Naive thymus-derived CD4-positive, alpha-beta T cell (primary cell): Measurements from ENCODE around the gene DYNLL2. TPM values are rescaled to one million over a fixed set of nuclear protein-coding genes. Genes with fewer than 3 reads are reported as not detected.
"Not testable (repeated sequence)": the region's sequence is repeated elsewhere in the genome, so short reads cannot be mapped to it uniquely, and the experiment has no call there.

ENCODE experiments used
- ATAC-seq: fragments of 150-1000 bp; cut with Tn5 transposase; 2 replicates; pipeline ENCODE4 v1.10.0; 2021; ENCODE audit warnings: mild to moderate bottlenecking, moderate library complexity
- CTCF ChIA-PET: fragments of 350-600 bp; sonication (Branson Sonifier 250); formaldehyde crosslinking; loops from one replicate; lab custom pipeline; 2021; ENCODE audit warnings: antibody characterized with exemption; lab: Charles Lee
- POLR2A ChIA-PET: fragments of 350-600 bp; sonication (Branson Sonifier 250); formaldehyde crosslinking; loops from one replicate; lab custom pipeline; 2021; ENCODE audit warnings: antibody characterized with exemption, inconsistent platforms; lab: Charles Lee
- DNase-seq, 9 donors: peaks; one replicate each; pipeline versions ENCODE4 v3.0.0 to v3.0.0-alpha.2; 2020 to 2022; ENCODE audit warnings: mixed read lengths in 1 of 9
- H3K27ac ChIP-seq: one replicate; pipeline ENCODE4 v1.7.0; 2013; ENCODE audit warnings: mild to moderate bottlenecking, low read depth, low read length, moderate library complexity
- H3K27me3 ChIP-seq, 2 donors: one replicate each; pipeline ENCODE4 v1.7.0; 2013; ENCODE audit warnings: low read length in 2 of 2, mild to moderate bottlenecking in 2 of 2, moderate library complexity in 2 of 2; ENCODE audit not compliant: control insufficient read depth in 2 of 2, insufficient read depth in 2 of 2
- H3K36me3 ChIP-seq, 3 experiments: 1 replicate in 2 of 3; 2 replicates in 1 of 3; pipeline ENCODE4 v1.7.0; 2013; ENCODE audit warnings: low read length in 3 of 3, mild to moderate bottlenecking in 3 of 3, moderate library complexity in 1 of 3; ENCODE audit not compliant: insufficient read depth in 3 of 3, control insufficient read depth in 2 of 3
- H3K4me1 ChIP-seq, 2 donors: one replicate each; pipeline ENCODE4 v1.7.0; 2013; ENCODE audit warnings: low read length in 2 of 2, mild to moderate bottlenecking in 2 of 2, moderate library complexity in 1 of 2; ENCODE audit not compliant: control insufficient read depth in 2 of 2, insufficient read depth in 2 of 2
- H3K4me3 ChIP-seq: 2 replicates; pipeline ENCODE4 v1.7.0; 2013; ENCODE audit warnings: mild to moderate bottlenecking, low read length
- H3K9me3 ChIP-seq, 3 experiments: 1 replicate in 2 of 3; 2 replicates in 1 of 3; pipeline ENCODE4 v1.7.0; 2013; ENCODE audit warnings: low read length in 3 of 3; ENCODE audit not compliant: control insufficient read depth in 2 of 3
- H3K27ac Mint-ChIP-seq, 9 donors: one replicate each; pipeline ENCODE4 v1.8.0; 2020 to 2022; ENCODE audit warnings: mixed read lengths in 9 of 9, mild to moderate bottlenecking in 8 of 9, moderate library complexity in 5 of 9, inconsistent platforms in 2 of 9
- H3K27me3 Mint-ChIP-seq, 5 donors: one replicate each; pipeline ENCODE4 v1.8.0; 2021 to 2022; ENCODE audit warnings: mixed read lengths in 5 of 5, mild to moderate bottlenecking in 1 of 5
- H3K36me3 Mint-ChIP-seq, 5 donors: one replicate each; pipeline ENCODE4 v1.8.0; 2020 to 2022; ENCODE audit warnings: mixed read lengths in 5 of 5, mild to moderate bottlenecking in 3 of 5, inconsistent platforms in 1 of 5
- H3K4me1 Mint-ChIP-seq, 7 donors: one replicate each; pipeline ENCODE4 v1.8.0; 2020 to 2022; ENCODE audit warnings: mixed read lengths in 7 of 7, mild to moderate bottlenecking in 3 of 7, inconsistent platforms in 1 of 7
- H3K4me3 Mint-ChIP-seq, 10 donors: one replicate each; pipeline ENCODE4 v1.8.0; 2020 to 2022; ENCODE audit warnings: mild to moderate bottlenecking in 10 of 10, mixed read lengths in 10 of 10, moderate library complexity in 6 of 10, inconsistent platforms in 2 of 10
- H3K9me3 Mint-ChIP-seq, 11 donors: one replicate each; pipeline ENCODE4 v1.8.0; 2020 to 2022; ENCODE audit warnings: mixed read lengths in 11 of 11, mild to moderate bottlenecking in 4 of 11, inconsistent platforms in 1 of 11, moderate library complexity in 1 of 11
- intact Hi-C, 2 donors: fragments of 100-400 bp; cut with micrococcal nuclease; formaldehyde crosslinking; loops; one replicate each; pipeline ENCODE4 v1.15.1; 2023
- polyA plus RNA-seq, 2 donors: library from polyadenylated mRNA; unstranded; fragments of 300-500 nt; fragmentation: Illumina TruSeq; gene quantifications; one replicate each; pipeline ENCODE4 v1.2.3, GENCODE V29; 2021
- total RNA-seq, 6 experiments: library from RNA in 5 of 6; stranded (reverse) in 5 of 6; gene quantifications; 1 replicate in 5 of 6; 2 replicates in 1 of 6; pipeline ENCODE4 v1.2.3 and lab custom pipeline; 2021 to 2026

DYNLL2 gene
- total and polyA plus RNA-seq, 7 experiments from 2014 or later = 0.55 to 39.1 (median 34.1) TPM

DNA sequence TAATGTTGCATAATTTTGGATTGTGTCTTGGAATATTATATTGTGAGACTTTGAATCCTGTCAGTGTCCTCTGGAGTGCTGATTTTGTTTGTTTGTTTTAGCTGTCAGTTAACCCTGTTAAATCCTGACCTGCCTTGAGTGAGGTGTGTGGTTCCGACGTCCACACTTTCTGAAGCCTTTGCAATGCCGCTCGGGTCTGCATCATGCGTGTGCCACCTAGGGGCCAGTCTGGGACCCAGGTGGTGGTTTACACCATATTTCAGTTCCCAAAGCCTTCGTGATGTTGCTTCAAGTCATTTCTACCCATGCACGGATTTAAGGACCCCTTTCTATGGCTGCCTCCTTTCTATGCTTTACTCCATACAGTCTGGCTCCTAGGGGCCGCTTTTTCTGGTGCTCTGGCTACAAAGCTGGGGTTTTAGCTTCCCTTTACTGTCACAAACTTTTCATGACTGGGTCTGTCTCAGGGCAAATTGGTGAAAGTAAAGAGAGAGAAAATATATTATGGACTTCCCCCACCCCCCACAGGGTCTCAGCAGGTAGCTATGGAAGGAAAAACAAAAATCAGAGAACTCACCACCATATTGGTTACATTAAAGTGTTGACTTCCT is 53.6 kb downstream of the DYNLL2 start:
- Mint-ChIP-seq H3K9me3 (peaks cover 0 to 38% (median 10%) of the 10 kb centered on the region in 11 donors), H3K4me3 (no peak overlapping the region), H3K4me1 (peaks cover 0 to 21% (median 4%) of the 10 kb centered on the region in 7 donors), H3K36me3 (peaks cover 0 to 27% (median 14%) of the 10 kb centered on the region in 5 donors), H3K27me3 (peaks cover 0 to 67% (median 0%) of the 10 kb centered on the region in 5 donors), H3K27ac (no peak overlapping the region)
- H3K27me3 ChIP-seq = no peaks in the 10 kb centered on the region
- H3K4me1 ChIP-seq = no peaks in the 10 kb centered on the region
- DNase-seq (no peak), ATAC-seq (no peak)
- ChIA-PET CTCF (interaction anchor here (1.8 kb wide), 1 partner anchor 35 kb away, joined by 6 read pairs; no protein-coding TSS in a partner anchor), POLR2A (interaction anchor here (1.0 to 1.5 kb wide), 3 partner anchors 28 to 39 kb away, joined by 3 read pairs; no protein-coding TSS in a partner anchor)
- intact Hi-C loops = no loop called here
- no peak overlapping the region for H3K27ac ChIP-seq
- no peaks in the 10 kb centered on the region for H3K36me3 ChIP-seq
- H3K4me3 ChIP-seq = no peak overlapping the region
- no peaks in the 10 kb centered on the region for H3K9me3 ChIP-seq

DNA sequence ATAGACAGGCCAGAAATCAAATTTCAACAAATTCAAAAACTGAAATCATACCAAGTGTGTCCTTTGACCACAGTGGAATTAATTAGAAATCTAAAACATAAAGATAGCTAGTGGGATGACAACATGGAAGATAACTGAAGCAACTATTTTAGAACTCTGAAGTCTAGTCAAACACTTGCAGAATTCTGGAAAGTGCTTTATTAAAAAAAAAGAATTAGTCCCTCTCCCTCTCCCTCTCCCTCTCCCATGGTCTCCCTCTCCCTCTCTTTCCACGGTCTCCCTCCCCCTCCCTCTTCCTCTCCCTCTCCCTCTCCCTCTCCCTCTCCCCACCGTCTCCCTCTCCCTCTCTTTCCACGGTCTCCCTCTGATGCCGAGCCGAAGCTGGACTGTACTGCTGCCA is 58.3 kb downstream of the DYNLL2 start:
- peaks cover 20 to 44% (median 30%) of the 10 kb centered on the region in 5 donors for H3K36me3 Mint-ChIP-seq

DNA sequence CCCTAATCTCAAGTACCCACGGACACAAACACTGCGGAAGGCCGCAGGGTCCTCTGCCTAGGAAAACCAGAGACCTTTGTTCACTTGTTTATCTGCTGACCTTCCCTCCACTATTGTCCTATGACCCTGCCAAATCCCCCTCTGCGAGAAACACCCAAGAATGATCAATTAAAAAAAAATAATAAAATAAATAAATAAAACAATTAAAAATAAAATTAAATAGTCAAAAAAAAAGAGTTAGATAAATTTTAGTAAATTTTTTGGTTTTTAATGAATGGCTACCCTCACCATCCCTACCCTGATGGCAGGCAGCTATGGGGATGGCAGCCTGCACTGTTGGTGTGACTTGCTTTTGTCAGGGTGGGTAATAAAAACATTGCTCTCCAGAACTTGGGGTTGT is 60.1 kb downstream of the DYNLL2 start:
- H3K27me3 Mint-ChIP-seq = peaks cover 0 to 68% (median 0%) of the 10 kb centered on the region in 5 donors
- peaks cover 15 to 56% (median 37%) of the 10 kb centered on the region in 11 donors for H3K9me3 Mint-ChIP-seq
- intact Hi-C loops, CTCF ChIA-PET, POLR2A ChIA-PET, DNase-seq, H3K27me3 ChIP-seq, H3K4me3 ChIP-seq, H3K4me3 Mint-ChIP-seq, H3K27ac ChIP-seq, ATAC-seq, H3K36me3 ChIP-seq, H3K27ac Mint-ChIP-seq, H3K4me1 ChIP-seq: not testable (repeated sequence)
- H3K9me3 ChIP-seq = peaks cover 0 to 19% (median 17%) of the 10 kb centered on the region in 3 experiments
- H3K4me1 Mint-ChIP-seq = peaks cover 0 to 17% (median 4%) of the 10 kb centered on the region in 7 donors
- peaks cover 21 to 43% (median 41%) of the 10 kb centered on the region in 5 donors for H3K36me3 Mint-ChIP-seq

More for the DNA sequence above, 58.3 kb downstream of the DYNLL2 start:
- no peaks in the 10 kb centered on the region for H3K36me3 ChIP-seq
- DNase-seq (no peak), ATAC-seq (no peak)
- Mint-ChIP-seq H3K4me1 (peaks cover 0 to 13% (median 4%) of the 10 kb centered on the region in 7 donors), H3K27ac (no peak overlapping the region), H3K9me3 (peaks cover 16 to 50% (median 25%) of the 10 kb centered on the region in 11 donors), H3K27me3 (peaks cover 0 to 61% (median 0%) of the 10 kb centered on the region in 5 donors), H3K4me3 (no peak overlapping the region)
- no peaks in the 10 kb centered on the region for H3K27me3 ChIP-seq
- ChIA-PET CTCF (no interaction called here), POLR2A (no interaction called here)
- intact Hi-C loops = no loop called here
- no peaks in the 10 kb centered on the region for H3K4me1 ChIP-seq
- no peak overlapping the region for H3K27ac ChIP-seq
- H3K4me3 ChIP-seq = no peak overlapping the region
- peaks cover 0 to 19% (median 17%) of the 10 kb centered on the region in 3 experiments for H3K9me3 ChIP-seq

DNA sequence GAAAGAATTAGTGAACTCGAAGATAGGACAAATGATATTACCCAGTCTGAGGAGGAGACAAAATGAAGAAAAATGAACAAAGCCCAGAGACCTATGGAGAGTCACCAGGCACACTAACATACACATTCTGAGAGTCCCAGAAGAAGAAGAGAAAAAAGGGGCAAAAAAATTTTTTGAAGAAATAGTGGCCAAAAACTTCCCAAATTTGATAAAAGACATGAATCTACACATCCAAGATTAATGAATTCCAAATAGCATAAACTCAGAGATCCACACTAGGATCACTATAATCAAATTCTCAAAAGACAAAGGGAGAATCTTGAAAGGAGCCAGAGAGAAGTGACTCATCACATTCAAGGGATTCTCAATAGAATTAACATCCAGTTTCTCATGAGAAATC is 61.6 kb downstream of the DYNLL2 start:
- H3K4me1 Mint-ChIP-seq = peaks cover 4 to 27% (median 12%) of the 10 kb centered on the region in 7 donors
- H3K4me1 ChIP-seq = no peaks in the 10 kb centered on the region
- H3K36me3 ChIP-seq = no peaks in the 10 kb centered on the region
- ChIA-PET POLR2A (no interaction called here), CTCF (no interaction called here)
- peaks cover 21 to 51% (median 39%) of the 10 kb centered on the region in 5 donors for H3K36me3 Mint-ChIP-seq
- H3K4me3 ChIP-seq = no peak overlapping the region
- H3K27me3 ChIP-seq = no peaks in the 10 kb centered on the region
- H3K4me3 Mint-ChIP-seq = peak overlapping the region in 1 of 10 donors; percentile 29
- no peak for ATAC-seq
- peak overlapping the region in 1 of 9 donors; percentile 7 for H3K27ac Mint-ChIP-seq
- H3K27me3 Mint-ChIP-seq = peaks cover 0 to 69% (median 0%) of the 10 kb centered on the region in 5 donors
- H3K9me3 Mint-ChIP-seq = peaks cover 20 to 63% (median 38%) of the 10 kb centered on the region in 11 donors
- DNase-seq = no peak
- intact Hi-C loops = no loop called here
- peaks cover 0 to 19% (median 17%) of the 10 kb centered on the region in 3 experiments for H3K9me3 ChIP-seq
- no peak overlapping the region for H3K27ac ChIP-seq

Other genes with a start within 250 kb of the DYNLL2 start
- 10 to 100 TPM; 13.0 to 40.5 (median 24.6) TPM for gene MRPS23, start 233.4 kb upstream of the DYNLL2 start, total RNA-seq
- 10 to 100 TPM; 26.5 to 42.8 TPM for gene MRPS23, start 233.4 kb upstream of the DYNLL2 start, polyA plus RNA-seq
- gene CUEDC1, start 128.0 kb upstream of the DYNLL2 start, total RNA-seq = 1 to 10 TPM in 3 of 5 experiments, under 1 TPM in 2; 0.10 to 7.7 (median 1.0) TPM
- gene CUEDC1, start 128.0 kb upstream of the DYNLL2 start, polyA plus RNA-seq = not detected
- 10 to 100 TPM; 43.2 to 81.9 (median 46.3) TPM for gene VEZF1, start 95.2 kb upstream of the DYNLL2 start, total RNA-seq
- 10 to 100 TPM; 47.6 to 51.2 TPM for gene VEZF1, start 95.2 kb upstream of the DYNLL2 start, polyA plus RNA-seq
- 100 to 1,000 TPM; 115 to 362 (median 249) TPM for gene SRSF1, start 76.2 kb upstream of the DYNLL2 start, total RNA-seq
- 10 to 100 TPM; 48.7 to 49.3 TPM for gene SRSF1, start 76.2 kb upstream of the DYNLL2 start, polyA plus RNA-seq
- 1 to 10 TPM in 4 of 5 experiments, under 1 TPM in 1; 0.41 to 2.5 (median 1.3) TPM for gene OR4D1, start 65.0 kb downstream of the DYNLL2 start, total RNA-seq
- 1 to 10 TPM; 2.5 to 3.3 TPM for gene OR4D1, start 65.0 kb downstream of the DYNLL2 start, polyA plus RNA-seq
- not detected for gene OR4D2, start 83.6 kb downstream of the DYNLL2 start, total RNA-seq
- not detected for gene OR4D2, start 83.6 kb downstream of the DYNLL2 start, polyA plus RNA-seq
- gene EPX, start 109.3 kb downstream of the DYNLL2 start, total RNA-seq = not detected
- not detected for gene EPX, start 109.3 kb downstream of the DYNLL2 start, polyA plus RNA-seq
- 10 to 100 TPM in 4 of 5 experiments, 1 to 10 TPM in 1; 10.0 to 29.1 (median 19.7) TPM for gene MKS1, start 135.8 kb downstream of the DYNLL2 start, total RNA-seq
- gene MKS1, start 135.8 kb downstream of the DYNLL2 start, polyA plus RNA-seq = 10 to 100 TPM; 13.5 to 14.5 TPM
- gene LPO, start 155.2 kb downstream of the DYNLL2 start, total RNA-seq = under 1 TPM in 2 of 5 experiments, not detected in 3; 0.13 to 0.15 TPM
- not detected for gene LPO, start 155.2 kb downstream of the DYNLL2 start, polyA plus RNA-seq
- 1 to 10 TPM in 1 of 5 experiments, under 1 TPM in 1, not detected in 3; 0.32 to 7.3 TPM for gene MPO, start 197.5 kb downstream of the DYNLL2 start, total RNA-seq
- gene MPO, start 197.5 kb downstream of the DYNLL2 start, polyA plus RNA-seq = not detected
- 10 to 100 TPM; 11.2 to 62.5 (median 20.5) TPM for gene TSPOAP1, start 245.4 kb downstream of the DYNLL2 start, total RNA-seq
- 1 to 10 TPM in 1 of 2 donors, under 1 TPM in 1; 0.20 to 1.5 TPM for gene TSPOAP1, start 245.4 kb downstream of the DYNLL2 start, polyA plus RNA-seq